HepG2 (cell line): ENCODE measurements around the gene BRSK2. TPM values are rescaled to one million over a fixed set of nuclear protein-coding genes. Genes with fewer than 3 reads are reported as not detected.

Source experiments
- ATAC-seq: fragments of 200-7000 bp; cut with Tn5 transposase; 3 replicates; pipeline ENCODE4 v1.9.1; 2020; ENCODE audit warnings: mild to moderate bottlenecking, moderate library complexity
- BruUV-seq: library from RNA; stranded (reverse); fragments of 400-500 nt; replicated peaks from 2 replicates; lab custom pipeline; 2021; lab: Mats Ljungman, UMichigan
- CTCF ChIA-PET: fragments of 300-600 bp; formaldehyde crosslinking; extraction: SDS; loops from one replicate; lab custom pipeline; 2021; ENCODE audit warnings: low total read pairs, inconsistent platforms, low intra/inter-chr PET ratio; lab: Yijun Ruan, JAX
- POLR2A ChIA-PET: fragments of 350-600 bp; sonication (Branson Sonifier 250); formaldehyde crosslinking; loops from one replicate; lab custom pipeline; 2020; ENCODE audit warnings: antibody characterized with exemption, inconsistent platforms; lab: Yijun Ruan, JAX
- DNase-seq: peaks from one replicate; pipeline ENCODE4 v3.0.0-alpha.2; 2015; ENCODE audit warnings: low spot score
- FAIRE-seq: peaks from 3 replicates; lab custom pipeline; 2011; peaks lifted over from hg19 to GRCh38; lab: Jason Lieb, UNC
- H2AFZ ChIP-seq: one replicate; pipeline ENCODE4 v1.6.1; 2011; ENCODE audit warnings: low read length, inconsistent platforms
- H3K27ac ChIP-seq: fragments of 300-600 bp; 3 replicates; pipeline ENCODE4 v1.8.0; 2011; ENCODE audit warnings: mixed run types, mild to moderate bottlenecking, mixed read lengths, low read length, inconsistent platforms; ENCODE audit not compliant: insufficient read depth; ENCODE audit errors: extremely low read length
- H3K27me3 ChIP-seq, 2 experiments: fragments of 200-600 bp in 1 of 2; 2 replicates in 1 of 2; 3 replicates in 1 of 2; pipeline versions ENCODE4 v1.6.0 to v1.8.0; 2011; ENCODE audit warnings: low read length in 2 of 2, mild to moderate bottlenecking in 2 of 2, moderate library complexity in 2 of 2, inconsistent platforms in 1 of 2; ENCODE audit not compliant: insufficient read depth in 2 of 2, control insufficient read depth in 1 of 2
- H3K36me3 ChIP-seq, 2 experiments: fragments of 200-600 bp in 1 of 2; replicated peaks in 1 of 2; 2 replicates in 1 of 2; 3 replicates in 1 of 2; pipeline versions ENCODE4 v1.5.1 to v1.8.0; 2011; ENCODE audit warnings: low read length in 2 of 2, inconsistent platforms in 1 of 2; ENCODE audit not compliant: insufficient read depth in 2 of 2, control insufficient read depth in 1 of 2
- H3K4me1 ChIP-seq: 2 replicates; pipeline ENCODE4 v1.5.1; 2012; ENCODE audit warnings: low read length, inconsistent platforms; ENCODE audit not compliant: insufficient read depth
- H3K4me2 ChIP-seq: 2 replicates; pipeline ENCODE4 v1.6.0; 2011; ENCODE audit warnings: low read depth, low read length, inconsistent platforms
- H3K4me3 ChIP-seq, 3 experiments: fragments of 200-600 bp in 1 of 3; sonication (generic), shearing (Covaris generic) in 1 of 3; replicated peaks in 1 of 3; 2 replicates each; pipeline ENCODE4 v1.5.1; 2011 to 2016; ENCODE audit warnings: low read length in 3 of 3, inconsistent platforms in 2 of 3, low read depth in 2 of 3, mild to moderate bottlenecking in 2 of 3, control low read depth in 1 of 3, mixed read lengths in 1 of 3; ENCODE audit not compliant: insufficient read depth in 1 of 3
- H3K79me2 ChIP-seq: one replicate; pipeline ENCODE4 v1.6.1; 2011; ENCODE audit warnings: low read length, inconsistent platforms; ENCODE audit not compliant: insufficient read depth
- H3K9ac ChIP-seq: 2 replicates; pipeline ENCODE4 v1.6.0; 2011; ENCODE audit warnings: mild to moderate bottlenecking, low read depth, low read length, inconsistent platforms; ENCODE audit not compliant: insufficient read depth
- H3K9me3 ChIP-seq: 2 replicates; pipeline ENCODE4 v1.5.1; 2012; ENCODE audit warnings: mild to moderate bottlenecking, low read length
- H4K20me1 ChIP-seq: 2 replicates; pipeline ENCODE4 v1.6.0; 2011; ENCODE audit warnings: inconsistent platforms, mild to moderate bottlenecking, low read length, moderate library complexity; ENCODE audit not compliant: insufficient read depth
- ATM ChIP-seq: fragments of 450-650 bp; IDR thresholded peaks from 2 replicates; pipeline ENCODE4 v1.7.1; 2017; ENCODE audit warnings: mild to moderate bottlenecking, borderline replicate concordance
- LBX2 ChIP-seq: sonication (generic); formaldehyde crosslinking; IDR thresholded peaks from 2 replicates; pipeline ENCODE4 v1.5.0; 2020; ENCODE audit warnings: missing genetic modification reagents, mild to moderate bottlenecking, borderline replicate concordance
- RCOR2 ChIP-seq: IDR thresholded peaks from 2 replicates; pipeline ENCODE4 v1.6.1; 2016; ENCODE audit warnings: missing biosample characterization, missing genetic modification reagents
- SMAD9 ChIP-seq: sonication (generic); formaldehyde crosslinking; IDR thresholded peaks from 2 replicates; pipeline ENCODE4 v1.5.1; 2020; ENCODE audit warnings: mild to moderate bottlenecking, missing genetic modification reagents
- TOPORS ChIP-seq: sonication (generic); formaldehyde crosslinking; IDR thresholded peaks from 2 replicates; pipeline ENCODE4 v1.8.0; 2023; ENCODE audit warnings: mild to moderate bottlenecking, missing genetic modification reagents
- ZNF329 ChIP-seq: sonication (generic); formaldehyde crosslinking; IDR thresholded peaks from 2 replicates; pipeline ENCODE4 v1.9.0; 2021; ENCODE audit warnings: low read depth, mild to moderate bottlenecking, missing genetic modification reagents
- ZNF407 ChIP-seq: sonication (generic); formaldehyde crosslinking; IDR thresholded peaks from one replicate; pipeline ENCODE4 v1.5.1; 2020; ENCODE audit warnings: mild to moderate bottlenecking, missing genetic modification reagents; ENCODE audit errors: not compliant biosample characterization
- ZNF773 ChIP-seq: sonication (generic); formaldehyde crosslinking; IDR thresholded peaks from 2 replicates; pipeline ENCODE4 v1.4.0; 2020; ENCODE audit warnings: missing genetic modification reagents, borderline replicate concordance
- WGBS: methylation state at CpG from one replicate; pipeline ENCODE4 v1.1.6; 2017; ENCODE audit warnings: low lambda C conversion rate; 5-methylcytosine and 5-hydroxymethylcytosine counted together
- in situ Hi-C: cut with HindIII; loops from 2 replicates; pipeline ENCODE4 v1.10.0; 2017; ENCODE audit warnings: low pct_unique_long_range_greater_than_20kb; ENCODE audit not compliant: extremely low pct_ligation_motif_present
- intact Hi-C: fragments of 100-400 bp; cut with micrococcal nuclease; formaldehyde crosslinking; loops from one replicate; pipeline ENCODE4 v1.10.0; 2022; ENCODE audit not compliant: unreplicated experiment
- polyA plus RNA-seq, 8 experiments: library from polyadenylated mRNA; depleted of rRNA in 3 of 8; stranded (reverse) in 7 of 8; unstranded in 1 of 8; fragments of >200 nt; fragmentation: Illumina TruSeq in 4 of 8; extraction: Trizol in 4 of 8; gene quantifications; 2 replicates each; pipeline versions ENCODE4 v1.2.1 to v1.2.3, GENCODE V29; 2011 to 2016; ENCODE audit warnings: low read depth in 4 of 8, missing spikeins in 1 of 8, mixed read lengths in 1 of 8; ENCODE audit not compliant: insufficient read depth in 1 of 8
- total RNA-seq, 5 experiments: library from RNA; depleted of rRNA; stranded (reverse); fragments of >200 nt; fragmentation: Illumina TruSeq; extraction: Trizol; gene quantifications; 2 replicates each; pipeline ENCODE4 v1.2.3, GENCODE V29; 2016; ENCODE audit warnings: low read depth in 1 of 5
- TF ChIP-seq, protein P1 (sequence below): IDR thresholded peaks from 2 replicates; pipeline ENCODE4 v1.6.1; 2012; ENCODE audit warnings: inconsistent platforms
- TF ChIP-seq, protein P2 (sequence below): sonication (generic); formaldehyde crosslinking; conservative IDR thresholded peaks from 2 replicates; pipeline ENCODE4 v1.8.0; 2022; ENCODE audit warnings: missing genetic modification reagents

The BRSK2 gene
- total and polyA plus RNA-seq, 2 of the 13 experiments (the other 11 are each of a cell fraction or from before 2014, with no cell fraction given) = 0.74 to 1.1 TPM

- TF ChIP-seq ZNF407 (CRISPR knock-in tag) (no peak), ZNF329 (CRISPR knock-in tag) (no peak)
- TF ChIP-seq, all 625 proteins: peak for 0
Observed at GRCh38 chr11:1506981-1507380, 117.2 kb downstream of the BRSK2 start (continued).

DNA sequence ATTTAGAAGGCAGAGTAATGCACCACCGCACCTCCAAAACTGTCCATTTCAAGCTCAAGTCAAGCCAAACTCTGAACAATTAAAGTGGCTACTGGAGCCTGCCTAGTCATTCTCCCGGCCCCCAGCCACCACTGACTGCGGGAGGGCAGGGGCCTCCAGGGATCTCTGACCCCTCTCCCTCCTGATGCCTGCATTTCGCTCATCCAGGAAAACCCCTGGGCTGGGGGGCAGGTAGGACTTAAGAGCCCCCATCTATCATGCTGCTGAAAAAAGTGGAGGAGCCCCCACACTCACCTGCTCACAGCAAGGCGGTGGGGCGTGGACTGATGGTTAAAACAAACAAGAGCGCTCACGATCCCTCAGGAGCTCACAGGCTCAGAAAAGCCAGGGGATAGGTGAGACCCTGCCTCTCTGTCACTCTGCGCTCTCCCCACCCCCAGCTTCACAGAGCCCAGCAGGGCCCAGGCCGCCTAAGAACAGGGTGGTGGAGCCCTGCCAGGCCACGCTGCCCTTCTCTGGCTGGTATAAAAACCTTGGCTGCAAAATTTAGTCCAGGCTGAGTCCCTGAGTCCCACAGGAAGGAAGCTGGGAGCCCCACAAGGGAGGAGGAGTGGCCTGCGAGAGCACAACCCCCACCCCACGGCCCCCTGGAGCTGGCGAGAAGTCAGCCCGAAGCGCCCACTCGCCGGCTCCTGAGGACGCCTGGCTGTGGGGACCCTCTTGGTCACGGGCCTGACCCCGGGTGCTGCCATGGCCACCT, 117.8 kb downstream of the BRSK2 start:
- BruUV-seq = no TSS peak
- ChIA-PET CTCF (no interaction called here), POLR2A (no interaction called here)
- Histone ChIP-seq H3K79me2 (no peaks in the 10 kb centered on the region), H3K27ac (no peak overlapping the region), H3K4me2 (no peak overlapping the region), H3K4me1 (no peaks in the 10 kb centered on the region), H3K36me3 (no peaks in the 10 kb centered on the region), H4K20me1 (peaks cover 24% of the 10 kb centered on the region; the same call in 1 of the 2 replicates), H3K9ac (no peak overlapping the region), H3K27me3 (no peaks in the 10 kb centered on the region), H3K9me3 (no peaks in the 10 kb centered on the region), H2AFZ (no peak overlapping the region), H3K4me3 (no peak overlapping the region)
- no peak for ATAC-seq
- in situ Hi-C loops (no loop called here), intact Hi-C loops (no loop called here)
- WGBS = 83% methylated on average over 15 of the region's 21 CpGs
- no peak for DNase-seq
- no peak for FAIRE-seq
- TF ChIP-seq ATM = no peak
- no peak for TF ChIP-seq RCOR2 (CRISPR knock-in tag)
- TF ChIP-seq, protein P1, sequence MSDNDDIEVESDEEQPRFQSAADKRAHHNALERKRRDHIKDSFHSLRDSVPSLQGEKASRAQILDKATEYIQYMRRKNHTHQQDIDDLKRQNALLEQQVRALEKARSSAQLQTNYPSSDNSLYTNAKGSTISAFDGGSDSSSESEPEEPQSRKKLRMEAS = no peak
- no peak for TF ChIP-seq TOPORS (CRISPR knock-in tag)
- TF ChIP-seq, protein P2, sequence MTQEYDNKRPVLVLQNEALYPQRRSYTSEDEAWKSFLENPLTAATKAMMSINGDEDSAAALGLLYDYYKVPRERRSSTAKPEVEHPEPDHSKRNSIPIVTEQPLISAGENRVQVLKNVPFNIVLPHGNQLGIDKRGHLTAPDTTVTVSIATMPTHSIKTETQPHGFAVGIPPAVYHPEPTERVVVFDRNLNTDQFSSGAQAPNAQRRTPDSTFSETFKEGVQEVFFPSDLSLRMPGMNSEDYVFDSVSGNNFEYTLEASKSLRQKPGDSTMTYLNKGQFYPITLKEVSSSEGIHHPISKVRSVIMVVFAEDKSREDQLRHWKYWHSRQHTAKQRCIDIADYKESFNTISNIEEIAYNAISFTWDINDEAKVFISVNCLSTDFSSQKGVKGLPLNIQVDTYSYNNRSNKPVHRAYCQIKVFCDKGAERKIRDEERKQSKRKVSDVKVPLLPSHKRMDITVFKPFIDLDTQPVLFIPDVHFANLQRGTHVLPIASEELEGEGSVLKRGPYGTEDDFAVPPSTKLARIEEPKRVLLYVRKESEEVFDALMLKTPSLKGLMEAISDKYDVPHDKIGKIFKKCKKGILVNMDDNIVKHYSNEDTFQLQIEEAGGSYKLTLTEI (CRISPR knock-in tag) = no peak
- no peak for TF ChIP-seq ZNF773
- TF ChIP-seq LBX2 (CRISPR knock-in tag) = no peak
- TF ChIP-seq SMAD9 (CRISPR knock-in tag) = no peak
